ENCODE measurements around the gene DDRGK1.

DDRGK1 gene

GRCh38 chr20:3213226-3213625, 8.7 kb upstream of the DDRGK1 start:
- peaks cover 31% of the 10 kb centered on the region for H3K4me1 Mint-ChIP-seq
- H3K27me3 Mint-ChIP-seq (ENCODE audit: low read depth, poor library complexity), result peaks cover 5% of the 10 kb centered on the region
- H3K9me3 Mint-ChIP-seq, result no peaks in the 10 kb centered on the region
- H3K36me3 Mint-ChIP-seq (ENCODE audit: low read depth), result peaks cover 18% of the 10 kb centered on the region
- TF ChIP-seq CTCF (IDR thresholded peaks at IDR 0.05), result no peak
- no peak overlapping the region for H3K27ac Mint-ChIP-seq
- H3K4me3 Mint-ChIP-seq, result no peak overlapping the region
- no peak for DNase-seq

DNA sequence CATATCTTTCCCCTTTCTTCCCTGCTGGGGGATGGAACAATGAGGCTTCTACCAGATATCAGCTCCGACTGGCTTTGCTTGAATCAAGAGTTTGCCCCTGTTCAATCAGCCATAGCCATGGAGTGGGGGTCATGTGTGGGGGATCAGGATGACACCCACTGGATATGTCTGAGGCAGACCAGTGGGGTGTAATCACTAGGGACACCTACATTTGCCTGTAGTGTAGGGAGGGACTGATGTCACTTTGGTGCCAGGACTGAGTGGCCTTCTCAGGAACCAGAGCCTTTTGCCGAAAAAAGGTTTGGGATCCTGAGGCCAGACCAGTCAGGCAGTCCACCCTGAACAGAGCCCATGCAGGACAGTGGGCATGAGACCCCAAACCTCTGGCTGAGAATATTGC, 5.9 kb upstream of the DDRGK1 start:
- peak overlapping the region; percentile 92 for H3K4me3 Mint-ChIP-seq
- peaks cover 38% of the 10 kb centered on the region for H3K4me1 Mint-ChIP-seq
- TF ChIP-seq CTCF (IDR thresholded peaks at IDR 0.05), result no peak
- peaks cover 18% of the 10 kb centered on the region for H3K36me3 Mint-ChIP-seq (ENCODE audit: low read depth)
- DNase-seq, result no peak
- no peak overlapping the region for H3K27ac Mint-ChIP-seq
- H3K9me3 Mint-ChIP-seq, result no peaks in the 10 kb centered on the region
- peaks cover 5% of the 10 kb centered on the region for H3K27me3 Mint-ChIP-seq (ENCODE audit: low read depth, poor library complexity)

- no peak for DNase-seq
- Mint-ChIP-seq H3K4me3 (peak overlapping the region; percentile 92), H3K27ac (no peak overlapping the region), H3K27me3 (ENCODE audit: low read depth, poor library complexity) (peaks cover 5% of the 10 kb centered on the region), H3K36me3 (ENCODE audit: low read depth) (peaks cover 18% of the 10 kb centered on the region), H3K9me3 (no peaks in the 10 kb centered on the region), H3K4me1 (peaks cover 38% of the 10 kb centered on the region)
- no peak for TF ChIP-seq CTCF (IDR thresholded peaks at IDR 0.05)
These were observed 5.5 kb upstream of the DDRGK1 start for GRCh38 chr20:3209946-3210317.

DNA sequence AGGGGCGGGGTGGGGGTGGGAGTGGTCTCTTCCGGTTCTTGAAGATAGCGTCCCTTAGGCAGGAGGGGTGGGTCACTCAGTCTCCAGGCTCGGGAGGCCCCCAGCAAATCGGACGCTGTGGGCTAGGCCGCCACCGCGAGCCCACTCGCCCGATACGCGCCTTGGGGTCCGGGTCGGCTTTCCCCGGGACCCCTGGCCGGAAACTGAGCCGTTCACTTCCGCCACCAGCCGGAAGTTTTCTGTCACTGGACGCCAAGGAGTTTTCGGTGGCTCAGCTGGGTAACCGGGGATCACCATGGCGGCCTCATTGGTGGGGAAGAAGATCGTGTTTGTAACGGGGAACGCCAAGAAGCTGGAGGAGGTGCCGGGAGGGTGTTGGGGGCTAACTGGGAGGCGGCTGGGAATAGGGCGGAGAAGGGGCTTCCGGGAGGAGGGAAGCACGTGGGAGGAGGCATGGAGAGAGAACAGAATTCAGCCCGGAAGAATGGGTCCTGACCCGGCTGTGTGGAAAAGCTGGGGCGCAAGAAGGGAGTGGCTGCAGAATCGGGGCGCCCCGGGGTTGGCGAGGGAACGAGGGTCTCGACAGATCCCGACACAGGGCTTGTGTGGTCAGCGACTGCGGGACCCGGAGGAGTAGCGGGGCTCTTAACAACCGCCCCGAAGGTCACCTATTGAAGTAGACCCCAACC, 4.9 kb upstream of the DDRGK1 start, which contains the start of gene ITPA:
Gene ITPA, plus strand, starts transcription at position 242 of the 689 bp plus-strand sequence. Its CDS starts 54 bp downstream, at position 296.
- Mint-ChIP-seq H3K4me1 (peaks cover 38% of the 10 kb centered on the region), H3K36me3 (ENCODE audit: low read depth) (peaks cover 18% of the 10 kb centered on the region), H3K4me3 (peak within 1 kb of the TSS; percentile 92), H3K27me3 (ENCODE audit: low read depth, poor library complexity) (peaks cover 9% of the 10 kb centered on the region), H3K9me3 (no peaks in the 10 kb centered on the region), H3K27ac (peak within 1 kb of the TSS; percentile 99)
- TF ChIP-seq CTCF (IDR thresholded peaks at IDR 0.05), result no peak
- peak; percentile 74 for DNase-seq

DNA sequence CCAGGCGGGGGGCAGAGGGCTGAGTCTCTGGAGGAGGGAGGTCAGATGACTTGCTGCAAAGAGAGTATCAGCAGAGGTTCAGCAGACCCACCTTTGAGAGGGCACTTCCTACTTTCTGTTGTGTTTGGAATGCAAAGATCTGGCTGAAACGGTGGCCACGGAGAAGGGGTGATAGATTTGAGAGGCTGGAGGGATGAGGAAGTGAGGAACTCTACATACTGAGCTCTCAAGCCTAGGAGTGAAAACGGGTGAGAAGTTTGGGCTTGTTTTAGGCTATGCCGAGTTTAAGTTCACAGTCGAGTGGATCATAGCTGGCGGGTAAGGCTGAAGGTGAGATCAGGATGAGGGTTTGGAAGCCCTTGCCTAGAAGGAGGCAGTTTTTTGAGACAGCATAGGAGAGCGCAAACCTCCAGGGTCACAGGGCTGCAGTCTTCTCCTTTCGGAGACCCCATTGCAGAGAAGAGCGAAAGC, 4.3 kb upstream of the DDRGK1 start:
- TF ChIP-seq CTCF (IDR thresholded peaks at IDR 0.05), result no peak
- peak overlapping the region; percentile 92 for H3K4me3 Mint-ChIP-seq
- peaks cover 9% of the 10 kb centered on the region for H3K27me3 Mint-ChIP-seq (ENCODE audit: low read depth, poor library complexity)
- H3K27ac Mint-ChIP-seq, result peak overlapping the region; percentile 80
- peaks cover 13% of the 10 kb centered on the region for H3K36me3 Mint-ChIP-seq (ENCODE audit: low read depth)
- DNase-seq, result no peak
- H3K9me3 Mint-ChIP-seq, result no peaks in the 10 kb centered on the region
- peaks cover 39% of the 10 kb centered on the region for H3K4me1 Mint-ChIP-seq

Data from nephron progenitor cell (in vitro differentiated cells).